NCI-H1105 (cell line): ENCODE results near the gene RB1.
"Not testable (repeated sequence)": the region's sequence is repeated elsewhere in the genome, so short reads cannot be mapped to it uniquely, and the experiment has no call there.

ENCODE experiments used
- DNase-seq: peaks from one replicate; lab custom pipeline; 2025; lab: John Stamatoyannopoulos, UW

The RB1 gene

DNA sequence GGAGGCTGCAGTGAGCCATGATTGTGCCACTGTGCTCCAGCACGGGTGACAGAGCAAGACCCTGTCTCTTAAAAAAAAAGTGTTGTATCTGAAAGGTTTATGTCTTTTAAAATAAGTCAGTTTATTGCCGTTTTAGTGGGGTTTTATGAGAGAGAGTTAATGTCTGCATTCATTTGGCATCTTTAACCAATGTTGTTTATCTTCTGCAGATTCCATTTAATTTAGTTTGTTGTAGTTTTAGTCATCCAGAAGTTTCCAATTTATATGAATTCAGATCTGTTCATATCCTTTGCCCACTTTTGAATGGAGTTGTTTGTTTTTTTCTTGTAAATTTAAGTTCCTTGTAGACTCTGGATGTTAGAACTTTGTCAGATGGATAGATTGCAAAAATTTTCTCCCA lies 146.1 kb downstream of the RB1 start:
- DNase-seq = no peak

DNA sequence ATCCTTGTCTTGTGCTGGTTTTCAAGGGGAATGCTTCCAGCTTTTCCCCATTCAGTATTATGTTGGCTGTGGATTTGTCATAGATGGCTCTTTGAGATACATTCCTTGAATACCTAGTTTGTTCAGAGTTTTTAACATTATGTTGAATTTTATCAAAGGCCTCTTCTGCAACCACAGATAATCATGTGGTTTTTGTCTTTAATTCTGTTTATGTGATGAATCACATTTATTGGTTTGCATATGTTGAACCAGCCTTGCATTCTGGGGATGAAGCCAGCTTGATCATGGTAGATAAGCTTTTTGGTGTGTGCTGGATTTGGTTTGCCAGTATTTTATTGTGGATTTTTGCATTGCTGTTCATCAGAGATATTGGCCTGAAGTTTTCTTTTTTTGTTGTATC lies 147.6 kb downstream of the RB1 start:
- DNase-seq = not testable (repeated sequence)

DNA sequence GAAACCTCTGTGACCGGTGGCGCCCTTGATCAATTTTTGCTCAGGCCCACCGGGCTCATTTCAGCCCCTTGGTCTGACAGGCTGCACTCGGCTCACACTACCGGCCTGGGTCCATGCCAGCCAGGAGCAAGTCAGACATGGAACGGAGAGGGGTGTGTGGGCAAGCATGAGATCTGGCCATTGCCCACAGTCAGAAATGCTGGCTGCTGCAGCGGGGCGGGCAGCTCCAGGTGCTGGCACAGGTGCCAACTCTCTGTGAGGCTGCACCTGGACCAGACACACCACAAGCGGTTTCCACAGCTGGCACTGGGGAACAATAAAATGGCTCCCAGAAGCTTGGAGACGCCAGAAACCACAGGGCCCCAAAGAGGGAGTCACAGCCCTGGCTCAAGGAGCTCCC lies 153.0 kb downstream of the RB1 start:
- DNase-seq = no peak

DNA sequence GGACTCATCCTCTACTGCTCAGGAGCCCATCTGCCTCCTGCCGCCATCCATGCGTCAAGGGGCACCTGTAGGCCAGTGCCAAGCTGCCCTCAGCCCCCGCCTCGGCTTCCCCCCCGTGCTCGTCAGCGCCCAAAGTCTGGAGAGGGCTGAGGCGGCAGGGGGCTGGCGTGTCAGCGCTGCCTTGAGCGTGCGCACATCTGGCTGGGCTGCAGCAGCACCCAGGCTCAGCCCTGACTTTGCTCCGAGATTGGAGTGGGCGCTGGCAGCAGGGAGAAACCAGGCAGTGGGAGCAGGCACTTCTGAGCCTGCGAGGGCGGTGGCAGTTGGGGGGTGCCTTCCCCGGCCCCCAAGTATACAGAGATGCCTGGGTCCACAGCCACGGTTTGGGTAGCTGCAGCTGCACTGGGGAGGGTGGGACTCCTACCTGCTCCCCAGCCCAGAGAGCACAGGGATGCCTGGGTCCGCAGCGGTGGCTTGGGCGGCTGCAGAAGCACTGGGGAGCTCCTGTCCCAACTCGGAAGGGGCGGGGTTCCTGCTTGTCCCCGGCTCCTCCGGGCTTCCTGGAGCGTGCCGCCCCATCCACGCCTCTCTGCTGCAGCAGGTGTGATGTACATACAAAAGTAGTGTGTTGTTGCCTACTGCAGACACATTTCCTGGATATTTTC lies 154.2 kb downstream of the RB1 start:
- no peak for DNase-seq

DNA sequence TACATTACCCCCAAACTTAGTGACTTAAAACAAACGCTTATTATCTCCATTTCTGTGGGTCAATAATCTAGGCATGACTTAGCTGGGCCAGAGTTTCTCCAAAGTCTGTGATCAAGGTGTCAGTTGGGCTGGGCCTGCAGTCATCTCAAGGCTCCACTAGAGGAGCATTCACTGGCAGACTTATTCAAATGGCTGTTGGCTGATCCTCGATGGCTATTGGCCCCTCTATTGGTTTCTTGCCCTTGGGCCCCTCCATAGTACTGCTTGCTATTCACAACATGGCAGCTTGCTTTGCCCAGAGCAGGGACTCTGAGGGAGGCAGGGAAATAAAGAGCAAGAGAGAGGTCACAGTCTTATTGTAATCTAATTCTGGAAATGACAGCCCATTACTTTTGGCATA lies 171.7 kb downstream of the RB1 start:
- no peak for DNase-seq

DNA sequence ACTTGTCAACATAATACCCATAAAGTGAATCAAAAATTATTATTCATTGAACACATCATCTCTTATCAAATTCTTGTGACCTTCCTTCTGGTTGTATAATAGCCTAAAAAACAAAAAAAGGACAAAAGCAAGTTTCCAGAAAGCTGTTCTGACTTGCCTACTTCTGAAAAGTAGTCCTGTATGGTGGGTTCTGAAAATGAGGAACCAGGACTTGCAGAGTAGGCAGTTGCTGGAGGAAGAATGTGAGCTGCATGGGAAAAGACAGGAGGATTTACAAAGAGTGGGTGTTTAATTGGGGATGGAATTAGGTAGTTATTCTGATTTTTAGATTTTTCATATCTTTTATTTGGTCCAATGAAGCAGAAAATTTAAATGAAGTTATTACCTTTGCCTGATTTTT lies 172.7 kb downstream of the RB1 start:
- DNase-seq = no peak

DNA sequence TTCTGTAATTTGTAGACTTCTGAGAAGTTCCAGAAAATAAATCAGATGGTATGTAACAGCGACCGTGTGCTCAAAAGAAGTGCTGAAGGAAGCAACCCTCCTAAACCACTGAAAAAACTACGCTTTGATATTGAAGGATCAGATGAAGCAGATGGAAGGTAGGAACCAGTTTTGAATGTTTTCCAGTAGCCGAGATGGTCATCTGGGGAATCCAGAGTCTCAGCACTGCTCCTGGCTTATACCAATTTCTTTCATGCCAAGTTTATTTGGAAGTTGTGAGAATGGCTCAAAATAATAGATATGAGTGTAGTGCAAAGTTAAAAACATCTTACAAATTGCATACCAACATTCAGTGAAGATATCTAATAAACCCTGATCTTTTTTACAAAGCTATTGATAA lies 173.1 kb downstream of the RB1 start:
- DNase-seq = no peak

DNA sequence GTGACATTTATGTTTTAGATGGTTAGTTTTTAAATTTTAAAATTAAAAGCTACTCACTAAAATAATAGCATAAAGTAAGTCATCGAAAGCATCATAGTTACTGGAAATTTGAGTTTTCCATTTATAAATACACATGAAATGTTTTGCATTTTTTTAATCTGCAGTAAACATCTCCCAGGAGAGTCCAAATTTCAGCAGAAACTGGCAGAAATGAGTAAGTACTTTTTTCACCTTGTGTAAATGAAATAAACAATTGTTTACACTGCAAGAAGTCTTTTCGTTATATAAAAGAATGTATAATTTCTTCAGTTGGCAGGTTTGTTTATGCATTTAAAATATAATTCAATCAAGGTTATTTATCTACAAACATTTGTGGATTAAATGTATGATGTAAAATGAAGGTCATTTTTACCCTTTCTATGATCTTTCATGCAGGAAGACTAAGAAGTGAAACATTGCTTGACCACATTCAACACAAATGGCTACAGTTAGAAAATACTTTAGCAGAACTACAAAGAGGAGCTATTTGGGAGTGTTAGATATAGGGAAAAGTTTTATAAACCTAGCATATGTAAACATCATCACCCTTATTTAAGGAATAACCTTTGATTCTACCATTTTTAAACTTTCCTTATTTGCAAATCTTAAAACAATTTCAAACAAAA lies 173.8 kb downstream of the RB1 start:
- no peak for DNase-seq

DNA sequence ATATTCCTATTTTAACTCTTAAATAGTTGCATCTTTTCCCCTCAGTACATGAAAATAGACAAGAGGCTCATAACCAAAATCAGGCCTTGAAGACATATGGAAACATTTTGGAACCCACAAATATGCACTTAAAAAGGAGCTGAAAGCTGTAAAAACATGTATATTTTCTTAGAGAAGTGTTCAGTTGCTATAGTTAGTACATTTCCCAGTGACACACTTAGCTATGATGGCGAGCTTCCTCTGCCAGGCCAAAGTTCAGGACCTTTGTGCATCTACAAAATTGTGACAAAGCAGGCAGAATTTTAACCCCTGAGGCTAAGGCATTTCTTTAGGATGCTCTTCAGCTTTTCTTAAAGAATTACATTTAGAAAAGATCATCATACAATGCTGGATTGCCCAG lies 174.8 kb downstream of the RB1 start:
- DNase-seq = no peak

DNA sequence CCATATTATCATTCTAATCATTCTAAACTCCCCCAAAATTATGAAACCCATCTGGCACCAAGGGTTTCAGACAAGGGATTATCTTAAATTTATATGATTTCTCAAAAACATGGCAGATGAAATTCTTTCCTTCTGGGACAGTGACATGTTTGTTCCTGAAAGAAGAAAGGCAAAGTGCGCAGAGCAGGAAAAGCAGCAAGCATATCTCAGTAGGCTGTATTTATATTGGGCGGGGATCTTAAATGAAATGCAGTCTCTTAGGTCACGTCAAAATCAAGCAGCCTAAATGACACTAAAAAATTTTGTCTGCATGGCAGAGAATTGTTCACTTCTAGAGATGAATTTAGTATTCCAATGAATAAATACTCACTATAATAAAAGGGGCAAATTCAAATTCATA lies 180.0 kb downstream of the RB1 start:
- DNase-seq = no peak

DNA sequence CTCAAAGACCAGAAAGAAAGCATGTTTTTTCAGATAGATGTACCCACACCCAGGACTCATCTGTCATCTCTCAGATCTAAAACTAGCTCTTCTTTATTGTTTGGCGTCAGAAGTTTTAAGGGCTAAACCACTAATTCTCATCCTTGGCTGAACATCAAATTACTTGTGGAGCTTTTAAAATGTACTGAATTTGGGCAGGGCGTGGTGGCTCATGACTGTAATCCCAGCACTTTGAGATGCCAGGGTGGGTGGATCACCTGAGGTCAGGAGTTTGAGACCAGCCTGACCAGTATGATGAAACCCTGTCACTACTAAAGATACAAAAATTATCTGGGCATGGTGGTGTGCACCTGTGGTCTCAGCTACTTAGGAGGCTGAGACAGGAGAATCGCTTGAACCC lies 181.9 kb downstream of the RB1 start:
- no peak for DNase-seq

DNA sequence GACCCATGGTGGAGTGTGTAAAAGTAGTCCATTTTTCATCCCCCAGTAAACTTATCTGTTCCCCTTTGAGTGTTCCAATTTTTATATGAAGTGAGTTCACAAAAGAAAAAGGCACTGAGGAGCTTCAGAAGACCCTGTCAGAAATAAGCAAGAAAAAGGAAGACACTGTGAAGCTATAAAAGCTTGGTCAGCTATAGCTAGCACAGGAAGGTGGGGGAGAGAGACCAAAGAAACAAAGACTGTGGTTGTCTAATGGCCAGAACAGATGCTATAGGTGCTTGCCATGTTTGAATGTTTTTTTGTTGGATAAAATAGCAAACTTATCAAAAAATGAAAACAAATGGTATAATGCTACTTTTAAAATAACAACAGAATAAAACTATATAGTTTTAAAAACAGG lies 182.8 kb downstream of the RB1 start:
- DNase-seq = no peak

DNA sequence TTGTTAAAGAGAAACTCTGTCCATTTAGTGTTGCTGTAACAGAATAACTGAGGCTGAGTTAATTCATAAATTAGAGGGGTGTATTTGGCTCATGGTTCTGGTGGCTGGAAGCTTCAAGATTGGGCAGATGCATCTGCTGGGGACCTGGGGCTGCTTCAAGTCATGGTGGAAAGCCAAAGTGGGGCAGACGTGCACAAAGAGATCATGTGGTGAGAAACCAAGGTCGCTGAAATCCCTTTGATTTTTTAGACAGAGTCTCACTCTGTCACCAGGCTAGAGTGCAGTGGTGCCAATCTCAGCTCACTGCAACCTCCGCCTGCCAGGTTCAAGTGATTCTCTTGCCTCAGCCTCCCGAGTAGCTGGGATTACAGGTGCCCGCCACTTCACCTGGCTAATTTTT lies 183.3 kb downstream of the RB1 start:
- no peak for DNase-seq

DNA sequence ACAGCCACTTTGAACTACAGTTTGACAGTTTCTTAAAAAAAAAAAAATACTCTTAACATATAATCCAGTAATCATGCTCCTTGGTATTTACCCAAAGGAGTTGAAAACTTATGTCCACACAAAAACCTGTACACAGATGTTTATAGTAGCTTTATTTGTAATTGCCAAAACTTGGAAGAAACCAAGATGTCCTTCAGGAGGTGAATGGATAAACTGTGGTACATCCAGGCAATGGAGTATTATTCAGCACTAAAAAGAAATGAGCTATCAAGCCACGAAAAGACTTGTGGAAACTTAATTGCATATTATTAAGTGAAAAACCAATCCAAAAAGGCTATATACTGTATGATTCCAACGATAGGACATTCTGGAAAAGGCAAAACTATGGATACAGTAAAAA lies 184.4 kb downstream of the RB1 start:
- no peak for DNase-seq

DNA sequence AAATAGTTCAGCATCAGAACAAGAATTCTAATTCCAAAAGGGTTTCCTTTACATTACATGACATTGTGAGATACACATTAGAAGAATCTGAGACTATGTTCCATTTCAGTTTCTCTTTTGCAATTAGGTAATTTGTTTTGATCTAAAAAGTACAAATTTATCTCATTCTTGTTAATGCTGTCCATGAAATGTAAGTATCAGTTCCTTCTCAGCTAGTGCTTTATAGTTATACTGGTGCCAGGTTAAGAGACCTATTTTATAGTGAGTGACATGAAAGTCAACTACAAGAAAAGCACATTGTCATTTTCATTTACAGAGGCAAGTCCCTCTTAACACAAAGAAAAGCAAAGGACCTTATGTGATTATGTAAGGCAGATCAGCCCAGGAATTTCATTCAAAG lies 185.4 kb downstream of the RB1 start:
- no peak for DNase-seq

DNA sequence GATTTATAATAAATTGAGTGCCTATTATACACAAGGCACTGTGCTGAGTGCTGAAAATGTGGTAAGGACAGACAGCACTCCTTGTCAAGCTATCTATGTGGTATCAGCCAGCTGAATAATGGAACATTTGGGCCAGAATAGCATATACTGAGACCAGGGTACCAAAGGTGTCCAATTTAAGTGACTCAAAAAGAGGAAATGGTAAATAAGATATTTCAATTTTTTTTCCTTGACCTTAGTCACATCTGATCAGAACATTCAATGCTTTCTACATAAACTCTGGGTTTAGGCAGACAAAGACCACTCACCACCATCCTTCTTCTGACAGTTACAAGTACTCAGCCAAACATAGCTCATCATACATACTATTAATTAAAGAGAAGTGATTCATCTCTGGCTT lies 186.1 kb downstream of the RB1 start:
- DNase-seq = no peak

DNA sequence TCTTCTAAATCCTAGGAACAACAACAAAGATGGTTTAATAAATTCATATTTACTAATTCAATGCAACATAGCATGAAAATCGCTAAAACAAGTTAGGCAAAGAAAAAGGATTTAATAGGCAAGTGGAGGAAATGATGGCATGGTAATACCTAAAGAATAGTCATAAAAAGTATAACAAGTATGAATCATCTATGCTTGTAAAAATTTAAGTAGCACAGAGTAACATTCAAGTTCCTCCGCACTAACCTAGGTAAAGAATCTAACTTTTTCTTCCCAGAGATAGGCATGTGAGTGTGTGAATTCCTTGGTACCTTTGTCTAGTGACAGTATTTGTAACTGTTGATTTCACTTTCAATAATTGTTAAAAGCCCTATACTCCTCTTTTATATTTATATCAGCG lies 186.7 kb downstream of the RB1 start:
- DNase-seq = no peak

DNA sequence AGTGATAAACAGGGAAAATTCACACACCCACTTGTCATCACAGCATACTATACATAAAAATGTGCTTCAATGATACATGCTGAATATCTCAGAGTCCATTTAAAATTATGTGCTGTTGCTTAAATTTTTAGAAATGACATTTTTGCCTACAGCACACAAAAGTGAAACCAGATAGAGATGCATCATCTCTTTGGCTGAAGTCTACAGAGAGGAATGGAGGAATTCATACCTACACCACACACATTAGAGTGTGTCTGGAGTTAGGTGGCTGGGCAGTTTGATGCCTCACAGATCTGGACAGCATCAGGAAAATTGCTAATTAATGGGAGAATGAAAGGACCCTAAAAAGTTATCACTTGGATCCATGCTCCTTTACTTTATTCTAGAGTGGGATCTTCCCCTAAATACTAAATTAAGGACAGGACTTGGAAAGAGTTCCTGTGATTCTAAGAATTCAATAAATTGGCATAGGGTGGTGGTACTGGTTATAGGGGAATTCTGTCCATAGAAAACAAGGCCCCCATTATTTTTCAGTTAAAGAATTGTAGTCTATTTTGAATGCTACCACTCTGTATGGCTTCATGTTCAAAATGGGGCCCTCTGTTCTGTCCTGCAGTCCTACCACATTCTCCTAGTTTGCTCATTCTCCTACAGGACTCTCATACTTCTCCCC lies 188.0 kb downstream of the RB1 start:
- DNase-seq = no peak

DNA sequence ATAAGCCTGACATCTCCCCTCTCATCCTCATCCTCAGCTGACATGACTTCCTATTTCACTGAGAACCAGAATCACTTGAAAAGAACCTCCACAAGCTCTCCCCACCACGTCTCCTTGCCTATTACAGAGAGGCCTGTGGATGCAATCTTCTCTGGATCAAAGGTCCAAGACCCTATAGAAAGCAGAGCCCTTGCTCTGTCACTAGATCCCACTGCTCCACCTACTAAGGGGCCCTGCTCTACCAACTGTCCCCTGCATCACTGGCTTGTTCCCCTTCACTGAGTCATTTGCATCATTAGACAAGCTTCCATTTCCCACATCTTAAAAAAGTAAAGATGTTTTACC lies 188.5 kb downstream of the RB1 start:
- no peak for DNase-seq

DNA sequence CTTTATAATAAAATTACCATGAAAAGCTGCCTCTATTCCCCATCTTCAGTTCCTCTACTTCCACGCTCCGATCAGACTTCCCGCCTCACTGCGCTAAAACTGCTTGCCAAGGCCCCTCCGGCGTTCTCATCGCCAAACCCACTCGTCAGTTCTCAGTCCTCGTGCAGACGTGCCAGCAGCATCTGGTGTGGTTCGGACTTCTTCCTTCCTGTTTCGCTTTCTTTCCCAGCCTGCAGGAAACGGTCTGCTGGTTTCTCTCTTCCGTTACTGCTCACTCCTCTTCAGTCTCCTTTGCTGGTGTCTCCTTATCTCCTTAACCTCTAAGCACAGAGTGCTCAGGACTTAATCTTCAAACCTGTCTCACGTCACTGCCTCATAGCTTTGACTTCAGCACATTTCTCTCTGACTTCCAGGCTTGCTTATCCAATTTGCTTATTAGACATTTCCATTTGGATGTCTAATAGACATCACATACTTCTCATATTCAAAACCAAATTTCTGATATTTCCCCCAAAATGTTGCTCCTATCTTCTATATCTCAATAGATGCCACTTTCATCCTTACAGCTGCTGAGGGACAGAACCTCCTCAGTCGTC lies 189.0 kb downstream of the RB1 start:
- no peak for DNase-seq

DNA sequence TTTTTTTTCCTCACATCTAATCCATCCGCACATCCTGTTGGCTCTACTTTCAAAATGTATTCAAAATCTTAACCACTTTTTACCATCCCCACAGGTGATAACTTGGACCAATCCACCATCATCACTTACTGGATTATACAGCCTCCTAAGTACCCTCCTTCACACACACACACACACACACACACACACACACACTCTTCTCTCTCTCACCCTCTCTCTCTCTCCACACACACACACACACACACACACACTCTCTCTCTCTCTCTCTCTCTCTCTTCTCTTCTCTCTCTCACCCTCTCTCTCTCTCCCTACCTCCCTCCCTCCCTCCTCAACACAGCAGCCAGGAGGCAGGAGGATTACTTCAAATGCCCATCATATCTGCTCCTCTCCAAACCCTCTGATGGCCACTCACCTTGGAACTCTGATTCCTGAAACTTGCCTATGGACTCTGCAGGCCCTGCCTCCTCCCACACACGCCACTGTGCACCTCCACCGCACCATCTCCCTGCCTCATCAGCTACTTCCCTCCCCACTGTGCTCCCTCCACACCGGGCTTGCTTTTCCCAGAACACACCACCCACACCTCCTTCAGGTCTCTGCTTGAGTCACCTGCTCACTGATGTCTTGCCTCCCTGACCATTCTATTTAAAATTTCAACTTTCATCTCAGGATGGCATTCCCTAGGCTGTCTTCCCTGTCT lies 189.7 kb downstream of the RB1 start:
- no peak for DNase-seq

DNA sequence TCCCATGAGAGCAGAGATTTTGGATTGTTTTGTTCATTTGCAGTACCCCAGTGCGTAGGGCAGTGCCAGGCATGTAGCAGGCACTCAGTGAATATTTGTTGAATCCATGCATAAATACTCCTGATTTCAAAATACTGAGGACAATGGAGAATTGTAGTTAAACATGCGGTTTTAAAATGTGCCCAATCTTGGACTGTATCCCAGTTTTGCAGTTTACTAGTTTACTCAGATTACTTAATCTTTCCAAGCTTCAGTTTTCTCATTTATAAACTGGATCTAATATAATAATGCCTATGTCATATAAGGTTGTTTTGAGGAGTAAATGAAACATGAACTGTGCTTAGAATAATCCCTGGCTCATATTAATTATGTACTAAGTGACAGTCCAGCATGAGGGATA lies 190.3 kb downstream of the RB1 start:
- no peak for DNase-seq

DNA sequence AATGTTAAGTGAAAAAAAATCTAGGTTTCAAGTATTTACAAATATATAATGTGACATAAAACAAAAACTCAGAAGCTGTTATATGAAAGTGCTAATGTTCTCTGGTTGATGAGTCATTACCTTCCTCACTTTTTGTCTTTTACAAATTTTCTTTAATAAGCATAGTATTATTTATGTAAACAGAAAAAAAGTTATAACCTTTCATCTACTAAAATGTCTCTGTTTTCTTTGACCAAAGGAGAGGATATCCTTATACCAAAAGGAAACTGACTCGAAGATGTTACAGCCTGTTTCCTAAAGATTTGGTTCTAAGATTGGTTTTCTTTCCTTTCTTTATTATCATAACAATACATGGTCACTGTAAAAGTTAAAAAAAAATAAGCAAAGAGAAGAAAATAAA lies 191.3 kb downstream of the RB1 start:
- DNase-seq = no peak
